ENCODE data around the gene FGF13. TPM values are rescaled to one million over a fixed set of nuclear protein-coding genes. Genes with fewer than 3 reads are reported as not detected.

Gene FGF13
- total RNA-seq, 1 experiment from 2014 or later = 7.1 TPM

- no peak for DNase-seq
- Mint-ChIP-seq H3K4me3 (ENCODE audit: unreplicated experiment) (no peak overlapping the region), H3K27ac (ENCODE audit: unreplicated experiment) (no peak overlapping the region), H3K4me1 (ENCODE audit: low read depth, unreplicated experiment) (no peaks in the 10 kb centered on the region), H3K9me3 (ENCODE audit: unreplicated experiment) (no peaks in the 10 kb centered on the region), H3K27me3 (ENCODE audit: insufficient read depth, unreplicated experiment) (no peaks in the 10 kb centered on the region), H3K36me3 (ENCODE audit: insufficient read depth, unreplicated experiment) (no peaks in the 10 kb centered on the region)
- Histone ChIP-seq H3K36me3 (ENCODE audit: control insufficient read depth, insufficient read depth, low read length) (no peaks in the 10 kb centered on the region), H3K4me3 (ENCODE audit: low read depth, low read length) (no peak overlapping the region), H3K9me3 (no peaks in the 10 kb centered on the region), H3K27me3 (replicated peaks; ENCODE audit: control insufficient read depth, insufficient read depth, low read length) (no peaks in the 10 kb centered on the region), H3K4me1 (no peaks in the 10 kb centered on the region)
- intact Hi-C loops (cut with micrococcal nuclease; ENCODE audit: unreplicated experiment) = no loop called here
- CTCF ChIA-PET = no interaction called here
- POLR2A ChIA-PET = no interaction called here
- TF ChIP-seq CTCF (IDR thresholded peaks at IDR 0.05; ENCODE audit: insufficient read depth in 1 of 2, low read depth in 1 of 2, low read length in 1 of 2, severe bottlenecking in 1 of 2, unreplicated experiment in 1 of 2) = no peak
- BruUV-seq (replicated peaks) = no TSS peak
Measured at GRCh38 chrX:138664466-138664865, 47.1 kb downstream of the FGF13 start.

GRCh38 chrX:138664016-138664415 is 47.5 kb downstream of the FGF13 start:
- no peaks in the 10 kb centered on the region for H3K9me3 Mint-ChIP-seq (ENCODE audit: unreplicated experiment)
- no peaks in the 10 kb centered on the region for H3K4me1 ChIP-seq
- TF ChIP-seq CTCF (IDR thresholded peaks at IDR 0.05; ENCODE audit: insufficient read depth in 1 of 2, low read depth in 1 of 2, low read length in 1 of 2, severe bottlenecking in 1 of 2, unreplicated experiment in 1 of 2) = no peak
- H3K36me3 Mint-ChIP-seq (ENCODE audit: insufficient read depth, unreplicated experiment) = no peaks in the 10 kb centered on the region
- no peak overlapping the region for H3K27ac Mint-ChIP-seq (ENCODE audit: unreplicated experiment)
- no TSS peak for BruUV-seq (replicated peaks)
- no peak overlapping the region for H3K4me3 ChIP-seq (ENCODE audit: low read depth, low read length)
- no peak for DNase-seq
- H3K9me3 ChIP-seq = no peaks in the 10 kb centered on the region
- no peaks in the 10 kb centered on the region for H3K27me3 Mint-ChIP-seq (ENCODE audit: insufficient read depth, unreplicated experiment)
- H3K36me3 ChIP-seq (ENCODE audit: control insufficient read depth, insufficient read depth, low read length) = no peaks in the 10 kb centered on the region
- POLR2A ChIA-PET = no interaction called here
- CTCF ChIA-PET = no interaction called here
- intact Hi-C loops (cut with micrococcal nuclease; ENCODE audit: unreplicated experiment) = no loop called here
- H3K27me3 ChIP-seq (replicated peaks; ENCODE audit: control insufficient read depth, insufficient read depth, low read length) = no peaks in the 10 kb centered on the region
- no peaks in the 10 kb centered on the region for H3K4me1 Mint-ChIP-seq (ENCODE audit: low read depth, unreplicated experiment)
- H3K4me3 Mint-ChIP-seq (ENCODE audit: unreplicated experiment) = no peak overlapping the region

GRCh38 chrX:138651494-138651893 is 60.0 kb downstream of the FGF13 start:
- DNase-seq = no peak
- ChIA-PET POLR2A (no interaction called here), CTCF (no interaction called here)
- H3K36me3 Mint-ChIP-seq (ENCODE audit: insufficient read depth, unreplicated experiment) = no peaks in the 10 kb centered on the region
- no peak overlapping the region for H3K27ac Mint-ChIP-seq (ENCODE audit: unreplicated experiment)
- H3K4me1 Mint-ChIP-seq (ENCODE audit: low read depth, unreplicated experiment) = no peaks in the 10 kb centered on the region
- H3K36me3 ChIP-seq (ENCODE audit: control insufficient read depth, insufficient read depth, low read length) = no peaks in the 10 kb centered on the region
- TF ChIP-seq CTCF (IDR thresholded peaks at IDR 0.05; ENCODE audit: insufficient read depth in 1 of 2, low read depth in 1 of 2, low read length in 1 of 2, severe bottlenecking in 1 of 2, unreplicated experiment in 1 of 2) = no peak
- no peak overlapping the region for H3K4me3 Mint-ChIP-seq (ENCODE audit: unreplicated experiment)
- no peaks in the 10 kb centered on the region for H3K27me3 ChIP-seq (replicated peaks; ENCODE audit: control insufficient read depth, insufficient read depth, low read length)
- H3K4me1 ChIP-seq = no peaks in the 10 kb centered on the region
- H3K27me3 Mint-ChIP-seq (ENCODE audit: insufficient read depth, unreplicated experiment) = no peaks in the 10 kb centered on the region
- no peaks in the 10 kb centered on the region for H3K9me3 Mint-ChIP-seq (ENCODE audit: unreplicated experiment)
- H3K9me3 ChIP-seq = no peaks in the 10 kb centered on the region
- intact Hi-C loops (cut with micrococcal nuclease; ENCODE audit: unreplicated experiment) = no loop called here
- BruUV-seq (replicated peaks) = no TSS peak
- no peak overlapping the region for H3K4me3 ChIP-seq (ENCODE audit: low read depth, low read length)
